ENCODE results near the gene UQCR10.

Gene UQCR10

GRCh38 chr22:29767171-29768051 is at the start of gene UQCR10:
TSS of gene UQCR10 (plus strand) at chr22:29767369. CDS start at chr22:29767399, 30 bp downstream.
- DNase-seq: peak; percentile 94

GRCh38 chr22:29717789-29718188 is 49.4 kb upstream of the UQCR10 start:
- no peak for DNase-seq

GRCh38 chr22:29718949-29719898 is 47.9 kb upstream of the UQCR10 start:
- no peak for DNase-seq

- DNase-seq: no peak
Observed at GRCh38 chr22:29719899-29720645, 47.1 kb upstream of the UQCR10 start, which contains the start of gene CABP7. TSS of gene CABP7 (plus strand) at chr22:29720003. CDS start at chr22:29720425, 422 bp downstream.

DNA sequence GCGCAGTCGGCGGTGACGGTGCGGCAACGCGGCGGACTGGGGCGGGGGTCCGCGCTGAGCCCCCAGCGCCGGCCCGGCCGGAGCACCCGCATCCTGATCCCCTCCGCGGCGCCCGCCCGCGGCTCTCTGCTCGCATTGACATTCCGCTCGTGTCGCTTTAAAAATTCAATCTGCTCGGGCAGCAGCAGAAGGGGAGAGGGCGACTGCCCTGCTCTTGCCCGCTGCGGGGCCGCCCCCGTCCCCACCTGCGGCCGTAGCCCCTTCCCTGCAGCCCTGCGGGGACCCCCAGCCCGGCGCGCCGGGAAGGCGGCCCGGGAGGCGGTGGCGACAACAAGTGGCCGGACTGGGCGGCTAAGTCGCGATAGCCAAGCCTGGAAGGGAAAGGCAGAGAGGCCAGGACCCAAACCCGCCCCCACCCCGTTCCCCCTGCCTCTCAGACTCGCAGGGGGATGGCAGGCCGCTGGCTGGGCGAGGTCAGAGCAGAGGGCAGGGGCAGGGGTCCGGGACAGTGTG is 46.3 kb upstream of the UQCR10 start:
- DNase-seq: no peak

GRCh38 chr22:29722151-29722550 is 45.0 kb upstream of the UQCR10 start:
- no peak for DNase-seq

- no peak for DNase-seq
Observed at GRCh38 chr22:29722587-29722986, 44.6 kb upstream of the UQCR10 start.

DNA sequence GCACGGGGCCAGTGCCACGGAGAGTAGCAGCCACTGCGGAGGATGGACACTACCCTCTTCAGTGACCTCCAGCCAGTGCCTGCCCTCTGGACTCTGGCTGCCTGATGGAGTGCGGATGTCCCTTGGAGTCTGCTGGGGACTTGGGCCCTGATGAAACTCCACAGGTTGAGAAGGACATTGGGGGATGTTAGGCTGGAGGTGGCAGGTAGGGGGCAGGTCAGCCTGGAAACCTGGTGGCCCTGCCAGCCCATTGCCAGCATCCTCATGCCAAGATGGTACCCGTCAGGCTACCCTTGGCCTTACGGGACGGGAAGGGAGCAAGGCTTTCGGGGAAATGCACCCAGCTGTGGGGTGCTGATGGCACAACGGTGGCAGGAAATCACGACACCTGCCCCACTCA is 43.4 kb upstream of the UQCR10 start:
- DNase-seq: no peak

DNA sequence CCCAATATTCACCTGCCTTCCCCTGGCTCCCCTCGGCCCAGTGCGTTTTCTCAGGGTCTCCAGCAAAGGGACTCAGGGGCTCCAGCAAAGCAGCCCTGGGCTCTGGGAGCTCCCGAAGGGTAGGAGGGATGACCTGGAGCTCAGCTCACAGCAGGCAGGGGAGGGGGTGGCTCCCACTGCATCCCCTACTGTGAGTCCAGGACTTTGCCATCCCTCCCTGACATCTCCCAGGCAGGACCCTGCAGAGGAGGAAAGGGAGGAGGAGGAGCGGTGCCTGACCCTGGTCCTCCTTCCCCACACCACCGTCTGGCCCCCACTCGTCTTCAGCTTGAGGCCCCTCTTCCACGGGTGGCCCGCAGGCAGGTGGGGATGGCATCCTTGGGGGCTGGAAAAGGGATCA is 42.3 kb upstream of the UQCR10 start:
- no peak for DNase-seq

GRCh38 chr22:29726106-29726505 is 41.1 kb upstream of the UQCR10 start:
- no peak for DNase-seq

DNA sequence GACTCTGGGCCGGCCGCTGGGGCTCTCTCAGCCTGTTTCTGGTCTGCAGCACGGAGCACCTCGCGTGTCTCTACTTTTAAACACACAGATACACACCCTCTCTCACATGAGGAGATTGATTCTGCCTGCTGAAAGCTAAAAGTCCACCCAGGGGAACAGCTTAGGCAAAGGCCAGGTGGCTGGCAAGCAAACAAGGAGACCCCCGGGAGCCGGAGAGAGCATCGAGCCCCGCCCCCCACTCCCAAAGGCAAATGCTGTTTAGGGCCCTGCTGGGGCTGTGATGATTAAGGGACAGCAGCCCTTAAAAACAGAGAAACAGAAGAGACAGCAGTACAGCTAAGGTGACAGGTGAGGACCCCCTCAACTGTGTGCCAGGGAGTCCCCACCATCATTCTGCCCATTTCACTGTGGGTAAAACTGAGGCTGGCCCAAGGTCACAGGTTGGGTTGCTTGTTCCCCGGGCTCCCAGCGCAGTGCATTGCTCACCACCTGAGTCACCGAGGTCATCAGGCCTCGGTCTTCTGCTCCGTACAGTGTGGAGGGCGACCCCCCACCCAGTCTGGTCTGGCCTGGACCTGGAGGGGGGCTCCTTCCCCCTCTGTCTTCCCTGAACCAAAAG is 40.5 kb upstream of the UQCR10 start:
- DNase-seq: no peak

GRCh38 chr22:29727131-29727523 is 40.0 kb upstream of the UQCR10 start:
- no peak for DNase-seq

- DNase-seq: no peak
Observed at GRCh38 chr22:29729161-29729560, 38.0 kb upstream of the UQCR10 start.

- DNase-seq: no peak
Observed at GRCh38 chr22:29731058-29731850, 35.9 kb upstream of the UQCR10 start.

GRCh38 chr22:29732883-29733282 is 34.3 kb upstream of the UQCR10 start:
- no peak for DNase-seq

DNA sequence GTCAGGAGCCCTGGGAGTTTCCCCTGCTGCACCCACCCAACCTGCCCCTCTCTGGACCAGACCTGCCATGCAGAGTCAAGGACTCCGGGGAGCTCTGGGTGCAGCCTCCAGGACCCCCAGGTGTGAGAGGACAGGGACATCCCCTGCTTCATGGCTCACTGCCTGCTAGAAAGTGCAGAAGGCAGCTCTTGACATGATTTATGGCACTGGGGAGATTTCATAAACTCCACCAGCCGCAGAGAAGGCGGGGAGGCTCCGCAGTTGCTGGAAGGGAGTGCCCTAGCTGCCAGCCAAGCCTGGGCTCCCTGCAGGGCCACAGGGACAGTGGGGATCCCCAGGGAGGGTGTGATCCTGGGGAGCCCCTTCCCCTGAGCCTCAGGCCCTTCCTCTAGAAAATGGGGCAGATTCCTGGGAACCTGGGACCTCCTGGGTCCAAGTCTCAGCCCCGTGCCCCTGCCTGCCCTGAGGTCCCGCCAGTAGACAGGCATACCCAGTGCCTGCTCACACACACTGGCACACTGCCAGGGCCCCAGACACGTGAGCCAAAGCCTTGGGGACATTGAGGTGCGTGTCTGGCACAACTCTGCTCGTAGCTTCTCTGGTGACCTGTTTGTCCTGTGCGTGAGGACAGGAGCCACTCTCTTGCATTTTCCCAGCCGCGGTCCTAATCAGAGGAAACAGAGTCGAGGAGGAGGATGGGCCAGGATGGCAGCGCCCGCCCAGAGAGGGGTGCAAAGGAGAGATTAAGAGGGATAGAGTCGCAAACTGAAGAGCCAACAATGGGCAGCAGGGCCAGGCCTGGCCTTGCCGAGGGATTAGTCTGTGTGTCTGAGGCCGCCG is 33.6 kb upstream of the UQCR10 start:
- no peak for DNase-seq

- DNase-seq: no peak
Observed at GRCh38 chr22:29734406-29734805, 32.8 kb upstream of the UQCR10 start.

DNA sequence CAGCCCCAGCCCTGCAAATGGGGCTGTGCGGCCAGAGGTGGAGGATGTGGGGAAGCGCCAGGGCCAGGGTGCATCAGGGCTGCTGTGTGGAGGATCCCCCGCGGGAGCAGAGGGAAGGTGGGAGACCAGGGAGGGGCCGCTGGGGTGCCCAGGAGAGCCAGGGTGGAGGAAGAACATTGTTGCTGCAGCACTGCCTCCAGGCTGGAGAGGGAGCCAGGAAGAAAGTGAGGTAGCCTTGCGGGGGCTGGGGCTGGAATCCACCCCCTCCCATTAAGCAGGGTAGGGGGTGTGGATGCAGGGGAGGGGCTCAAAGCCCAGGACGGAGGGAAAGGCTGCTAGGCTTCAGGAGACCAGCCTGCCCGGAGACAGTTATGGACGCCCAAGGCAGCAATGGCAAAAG is 32.3 kb upstream of the UQCR10 start:
- DNase-seq: no peak

DNA sequence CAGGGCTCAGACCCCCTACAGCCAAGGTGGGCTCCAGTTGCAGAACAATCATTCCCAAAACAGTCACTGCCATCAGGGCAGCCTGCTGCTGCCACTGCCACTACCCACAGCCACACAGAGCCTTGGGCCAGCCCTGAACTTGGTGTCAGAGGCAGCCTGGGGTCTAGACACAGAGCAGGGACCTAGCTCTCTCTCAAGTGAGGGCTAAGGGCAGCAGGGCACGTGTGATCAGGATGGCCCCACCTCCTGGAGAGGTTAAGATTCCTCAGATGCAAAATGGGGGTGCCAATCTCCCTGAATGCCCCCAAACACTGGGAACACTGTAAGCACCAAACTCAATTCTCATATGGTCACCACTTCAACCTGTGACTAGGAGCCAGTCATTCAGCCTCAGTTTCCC is 31.8 kb upstream of the UQCR10 start:
- no peak for DNase-seq
